GM21528 (cell line): ENCODE results near the gene INSC.

ENCODE experiments used
- ATAC-seq: cut with Tn5 transposase; IDR thresholded peaks from one replicate; pipeline ENCODE4 v1.9.1; 2021; ENCODE audit warnings: mild to moderate bottlenecking, moderate library complexity; ENCODE audit not compliant: unreplicated experiment, low FRiP score

INSC gene

DNA sequence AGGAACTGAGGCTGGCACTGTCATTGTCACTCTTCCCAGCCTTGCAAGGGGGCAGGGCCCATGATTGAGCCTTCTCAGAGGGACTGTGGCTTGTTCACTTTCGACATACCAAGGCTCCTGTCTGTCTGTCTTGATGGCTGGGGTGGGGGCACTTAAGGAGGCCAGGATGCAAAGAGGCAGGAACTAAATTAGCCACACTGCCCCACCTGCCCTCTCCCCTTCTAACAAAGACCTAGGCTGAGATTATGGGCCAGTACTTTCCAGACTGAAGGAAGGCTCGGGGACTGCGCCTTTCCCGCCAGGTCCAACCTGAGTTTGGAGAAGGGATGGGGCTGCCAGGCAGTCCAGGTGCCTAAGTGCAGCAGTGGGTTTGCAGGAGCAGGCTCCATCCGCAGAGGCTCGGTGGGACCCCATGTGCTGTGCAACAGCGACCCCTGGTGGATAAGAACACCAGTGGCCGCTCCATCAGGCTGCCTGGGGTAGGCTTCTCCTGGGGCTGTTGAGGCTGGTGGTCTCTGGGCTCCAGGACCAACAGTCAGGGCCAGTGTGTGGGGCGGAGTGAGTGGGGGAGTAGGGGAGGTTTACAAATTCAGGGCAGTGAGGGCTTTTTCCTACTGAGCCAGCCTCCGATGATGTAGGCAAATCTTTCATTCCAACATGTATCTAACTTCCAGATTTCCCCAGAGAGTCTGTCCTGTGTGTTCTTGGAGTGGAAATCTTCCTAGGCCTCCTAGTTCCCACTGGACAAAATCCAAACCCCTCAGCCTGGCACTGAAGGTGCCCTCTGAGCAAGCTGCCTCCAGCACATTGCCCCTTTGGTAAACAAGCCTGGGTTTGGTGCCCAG is 93.9 kb downstream of the INSC start:
- peak; percentile 89 for ATAC-seq

DNA sequence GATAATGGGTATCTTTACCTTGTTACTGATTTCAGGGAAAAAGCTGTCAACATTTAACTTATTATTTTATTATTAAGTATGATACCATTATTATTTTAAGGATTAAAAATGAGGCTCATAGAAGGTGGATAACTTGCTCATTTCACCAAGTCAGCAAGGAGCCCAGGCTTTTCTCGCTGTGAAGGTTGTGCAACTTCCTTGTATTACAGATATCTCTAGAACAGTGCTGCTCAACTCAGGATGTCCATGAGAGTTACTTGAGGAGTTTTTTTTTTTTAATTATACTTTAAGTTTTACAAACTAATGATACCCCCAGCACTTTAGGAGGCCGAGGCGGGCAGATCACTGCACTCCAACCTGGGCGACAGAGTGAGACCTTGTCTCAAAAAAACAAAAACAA is 98.2 kb downstream of the INSC start:
- ATAC-seq = no peak

DNA sequence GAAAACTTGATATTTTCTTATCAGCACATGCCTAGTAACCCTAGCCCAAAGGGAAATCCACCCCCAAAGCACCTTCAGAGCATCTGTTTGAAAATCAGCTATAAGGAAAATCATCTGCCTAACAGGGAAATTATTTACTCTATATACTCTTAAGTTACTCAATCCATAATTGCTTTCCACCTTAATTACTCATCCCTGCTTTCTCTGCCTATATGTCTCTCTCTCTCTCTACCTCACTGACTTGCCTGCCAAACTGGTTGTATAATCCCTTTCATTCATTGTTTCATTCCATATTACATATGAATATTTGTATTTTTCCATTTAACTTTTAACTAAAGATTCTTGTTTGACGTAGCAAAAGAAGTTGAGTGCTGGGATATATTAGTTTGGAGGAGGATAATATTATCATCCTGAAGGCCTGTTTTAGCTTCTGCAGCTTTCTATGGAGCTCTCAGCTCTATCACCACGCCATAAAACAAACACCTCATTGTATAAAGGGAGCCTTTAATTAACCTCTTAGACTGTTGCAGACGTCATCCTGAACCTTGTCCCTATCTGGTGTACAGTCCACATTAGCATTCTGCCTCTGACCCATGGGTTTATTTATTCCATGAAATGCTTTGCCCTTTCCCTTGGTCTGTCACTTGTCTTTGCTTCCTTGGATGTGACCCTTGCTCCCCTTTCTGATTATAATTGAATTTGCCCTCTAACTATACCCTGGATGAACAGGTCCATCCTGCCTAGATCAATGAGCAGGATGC is 98.9 kb downstream of the INSC start:
- ATAC-seq = no peak

DNA sequence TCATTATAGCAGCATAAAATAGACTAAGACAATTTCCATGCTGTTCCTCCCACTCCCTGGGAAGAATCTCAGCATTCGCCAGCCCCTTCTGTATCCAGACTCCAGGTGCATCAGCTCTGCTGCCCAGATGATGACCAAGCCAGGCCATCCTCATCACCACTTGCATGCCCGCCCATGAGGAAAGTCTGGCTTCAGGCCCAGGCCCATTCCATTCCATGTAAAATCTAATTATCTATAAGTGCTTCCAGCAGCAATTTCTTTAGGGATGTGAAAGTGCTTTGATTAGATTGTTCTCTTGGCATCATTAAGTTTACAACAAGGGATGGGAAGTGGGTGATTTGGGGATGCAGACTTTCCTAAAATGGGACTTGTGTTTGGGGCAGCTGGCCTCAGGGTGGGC is 100.3 kb downstream of the INSC start:
- ATAC-seq = no peak

DNA sequence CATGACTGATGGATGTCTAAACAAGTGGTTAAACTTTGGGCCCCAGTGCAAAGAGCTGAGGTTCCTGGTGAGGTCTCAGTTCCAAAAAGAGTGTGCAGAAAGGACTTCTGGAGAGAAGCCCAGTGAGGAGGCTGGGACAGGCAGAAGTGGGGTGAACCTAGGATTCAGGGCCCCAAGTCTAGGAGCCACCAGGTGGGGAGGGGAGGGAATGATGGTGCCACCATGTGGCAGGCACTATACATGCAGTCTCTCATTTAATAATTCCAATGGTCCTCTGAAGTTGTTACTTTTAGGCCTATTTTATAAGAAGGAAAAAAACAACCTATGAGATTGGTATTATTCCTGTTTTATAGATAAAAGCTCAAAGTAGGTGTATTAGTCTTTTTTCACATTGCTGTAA is 102.0 kb downstream of the INSC start:
- no peak for ATAC-seq

DNA sequence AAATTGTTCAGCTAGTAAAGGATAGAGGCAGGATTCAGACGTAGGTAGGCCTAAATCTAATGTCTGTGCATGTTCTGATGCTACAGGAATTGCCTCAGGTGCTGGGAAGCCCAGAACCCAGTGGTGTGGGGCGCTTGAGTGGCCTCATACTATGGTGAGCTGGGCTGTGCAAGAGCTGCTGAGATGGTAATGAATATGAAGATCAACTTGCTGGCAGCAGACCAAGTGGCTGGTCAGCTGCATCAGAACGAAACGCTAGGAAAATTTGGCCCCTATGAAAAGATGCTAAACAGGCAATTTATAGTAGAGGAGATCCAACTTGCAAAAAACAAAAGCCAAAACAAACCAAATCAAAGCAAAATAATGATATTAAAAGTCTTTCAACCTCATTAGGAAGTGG is 102.7 kb downstream of the INSC start:
- ATAC-seq = no peak

DNA sequence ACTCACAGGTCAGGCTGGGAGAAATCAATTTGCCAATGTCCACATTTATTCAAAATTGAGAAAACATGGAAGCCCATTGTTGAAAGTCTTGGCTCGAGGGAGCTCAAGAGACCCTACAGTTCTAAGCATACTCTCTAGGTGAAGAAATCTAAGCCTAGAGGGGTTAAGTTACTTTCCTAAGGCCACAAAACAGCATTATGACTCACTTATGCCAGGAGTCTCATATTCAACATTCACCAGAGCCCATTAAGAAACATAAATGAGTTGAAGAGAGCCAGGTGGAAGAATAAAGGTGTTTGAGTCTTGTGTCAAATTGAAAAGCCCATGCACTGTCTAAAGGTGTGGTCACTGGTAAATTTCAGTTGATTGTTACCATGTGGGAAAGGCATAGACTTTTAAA is 108.1 kb downstream of the INSC start:
- ATAC-seq = no peak

DNA sequence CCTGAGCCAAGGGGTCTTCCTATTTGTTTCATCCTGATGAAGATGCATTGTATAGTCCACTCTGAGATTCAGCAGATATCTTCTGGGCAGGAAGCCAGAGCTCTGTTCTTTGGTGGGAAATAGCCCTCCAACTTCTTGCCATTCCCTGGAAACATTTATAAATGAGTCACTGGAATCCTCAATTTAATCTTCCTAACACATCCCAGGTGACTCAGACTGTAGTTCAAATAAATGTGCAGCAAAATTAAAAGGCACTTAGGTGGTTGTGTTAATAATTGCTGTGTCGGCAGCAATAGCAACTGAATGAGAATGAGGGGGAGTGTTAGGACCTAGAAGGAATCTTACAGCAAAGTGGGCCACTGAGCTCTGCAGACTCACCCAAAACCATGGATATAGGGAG is 108.6 kb downstream of the INSC start:
- ATAC-seq = no peak

DNA sequence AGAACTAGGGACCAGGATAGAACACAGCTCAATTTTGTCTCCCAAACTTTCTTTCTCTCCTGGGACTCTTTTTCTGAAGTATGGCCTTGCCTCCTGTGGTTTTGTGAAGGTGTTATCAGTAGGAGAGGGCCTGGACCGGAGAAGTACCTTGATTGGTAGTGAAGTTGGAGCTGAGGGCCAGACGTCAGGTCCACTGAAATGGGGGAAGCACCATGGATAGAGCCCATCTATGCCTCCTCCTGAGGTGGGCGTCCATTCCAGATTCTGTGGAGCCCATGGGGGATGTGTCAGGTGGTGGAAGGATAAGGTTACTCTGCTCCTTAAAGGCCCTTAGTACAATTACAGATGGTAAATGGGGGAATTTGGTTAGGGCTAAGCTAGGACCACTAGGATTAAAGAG is 109.7 kb downstream of the INSC start:
- no peak for ATAC-seq

DNA sequence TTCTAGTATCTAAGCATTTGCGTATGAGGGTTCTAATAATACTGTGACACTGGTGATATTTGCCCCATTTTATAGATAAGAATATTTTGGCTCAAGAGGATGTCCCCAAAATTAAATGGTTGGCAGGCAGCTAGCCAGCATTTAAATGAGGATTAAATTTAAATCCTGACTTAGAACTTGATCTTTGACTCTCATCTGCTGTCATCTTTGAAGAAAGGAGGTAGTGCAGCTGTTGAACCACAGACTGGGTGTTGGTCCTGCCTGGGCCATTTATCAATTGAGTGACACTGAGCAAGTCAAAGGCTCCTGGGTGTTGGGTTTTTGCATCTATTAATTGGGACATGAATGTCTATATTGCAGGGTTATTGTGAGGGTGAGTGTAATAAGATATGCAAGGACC is 112.3 kb downstream of the INSC start:
- ATAC-seq = no peak

DNA sequence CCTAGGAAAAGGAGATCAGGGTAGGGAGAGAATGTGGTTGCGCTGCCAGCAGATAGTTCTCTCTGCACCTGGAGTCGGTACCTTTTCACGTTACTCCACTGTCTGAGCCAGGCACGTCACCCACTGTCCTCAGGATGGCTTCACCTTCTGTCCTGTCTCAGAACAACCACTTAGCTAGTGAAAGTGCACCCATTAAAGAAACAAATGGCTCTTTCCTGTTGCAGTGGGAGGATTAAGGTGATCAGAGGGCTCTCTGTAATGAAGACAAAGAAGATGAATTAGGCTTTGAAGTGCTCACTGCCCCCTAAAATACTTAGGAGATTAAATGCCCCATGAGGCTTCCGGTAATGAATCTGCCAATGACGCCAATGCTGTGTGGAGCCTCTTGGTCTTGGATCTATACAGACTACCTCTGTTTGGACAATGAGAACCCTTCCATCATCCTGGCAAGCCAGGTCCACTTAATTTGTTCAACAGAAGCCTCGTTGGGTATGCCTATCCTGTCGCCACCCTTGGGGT is 113.7 kb downstream of the INSC start:
- no peak for ATAC-seq

DNA sequence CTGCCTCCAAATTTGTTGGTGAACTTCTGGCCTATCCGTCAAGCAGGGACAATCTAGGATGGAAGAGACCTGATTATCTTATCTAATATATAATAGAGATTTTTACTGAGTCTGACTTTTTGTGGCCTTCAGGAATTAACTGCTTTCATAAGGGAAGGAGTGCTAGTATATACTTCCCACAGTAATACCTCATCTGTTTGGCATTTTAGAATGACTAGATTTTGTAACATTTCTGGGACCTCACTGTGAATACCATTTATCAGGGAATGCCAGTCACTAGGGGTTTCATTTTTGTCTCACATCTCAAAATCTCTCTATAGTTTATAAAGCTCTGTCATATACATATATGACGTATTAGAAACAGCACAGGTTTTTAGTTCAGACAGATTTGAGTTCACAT is 114.3 kb downstream of the INSC start:
- ATAC-seq = no peak

DNA sequence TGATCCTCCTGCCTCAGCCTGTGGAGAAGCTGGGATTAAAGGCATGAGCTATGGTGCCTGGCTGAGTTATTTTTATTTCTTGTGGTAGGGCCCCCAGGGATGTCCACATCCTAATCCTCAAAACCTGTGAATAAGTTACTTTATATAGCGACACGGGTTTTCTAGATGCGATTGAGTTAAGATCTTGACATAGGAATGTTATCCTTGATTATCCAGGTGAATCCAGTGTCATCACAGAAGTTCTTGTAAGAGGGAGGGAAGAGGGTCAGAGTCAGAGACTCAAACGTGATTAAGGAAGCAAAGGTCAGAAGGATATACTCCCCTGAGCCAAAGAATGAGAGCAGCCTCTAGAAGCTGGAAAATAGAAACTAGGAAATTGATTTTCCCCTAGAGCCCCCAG is 117.8 kb downstream of the INSC start:
- no peak for ATAC-seq

DNA sequence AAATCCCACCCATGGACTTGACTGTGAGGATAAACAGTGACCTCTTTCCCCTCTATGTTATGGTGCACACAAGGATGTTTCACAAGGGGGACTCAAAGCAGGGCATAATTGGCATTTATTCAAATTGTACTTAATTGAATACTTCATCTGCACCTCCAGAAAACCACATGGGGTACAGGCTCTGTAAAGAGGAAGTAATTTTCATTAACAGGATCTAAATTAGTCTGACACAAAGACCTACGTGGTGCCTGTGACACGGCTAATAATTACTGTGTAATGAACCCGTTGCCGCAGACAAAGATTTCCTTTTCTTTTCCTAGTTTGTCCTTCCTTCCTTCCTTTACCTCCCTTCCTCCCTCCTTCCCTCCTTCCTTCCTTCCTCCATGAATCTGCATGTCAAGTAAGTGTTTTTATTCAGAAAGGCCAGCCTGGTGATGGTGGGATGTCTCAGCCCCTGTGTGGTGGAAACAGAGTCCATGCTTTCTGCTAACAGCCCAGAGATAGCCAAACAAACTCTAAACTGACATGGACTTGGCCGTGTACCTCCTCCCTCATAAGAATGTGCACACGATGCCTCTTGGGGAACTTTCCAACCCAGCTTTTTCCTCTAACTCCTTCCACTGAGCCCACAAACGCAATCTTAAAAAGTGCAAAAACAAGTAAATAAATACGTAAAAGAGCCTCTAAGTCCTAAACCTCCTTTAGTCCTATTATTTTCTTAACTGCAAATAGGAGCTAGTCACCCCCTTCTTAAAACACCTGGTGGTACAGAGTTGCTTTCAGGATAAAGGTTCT is 118.8 kb downstream of the INSC start:
- ATAC-seq = no peak

DNA sequence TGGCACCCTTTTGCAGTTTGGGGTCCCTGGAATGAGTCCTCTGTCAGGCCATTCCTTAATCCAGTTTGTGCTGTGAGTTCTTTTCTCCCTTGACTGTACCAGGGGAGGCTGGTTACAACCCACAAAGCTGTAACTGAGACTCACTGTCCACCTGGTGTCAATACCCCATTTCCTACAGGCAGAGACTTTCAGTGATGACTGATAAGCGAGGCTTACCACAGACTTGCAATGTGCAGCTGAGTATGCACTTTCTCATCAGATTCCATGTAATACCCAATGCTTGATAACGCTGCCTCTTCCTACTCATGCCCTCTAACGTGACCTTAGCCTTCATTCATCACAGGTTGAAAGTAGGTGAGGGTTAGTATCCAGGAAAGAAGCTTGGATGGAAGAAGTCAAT is 120.1 kb downstream of the INSC start:
- ATAC-seq = no peak

DNA sequence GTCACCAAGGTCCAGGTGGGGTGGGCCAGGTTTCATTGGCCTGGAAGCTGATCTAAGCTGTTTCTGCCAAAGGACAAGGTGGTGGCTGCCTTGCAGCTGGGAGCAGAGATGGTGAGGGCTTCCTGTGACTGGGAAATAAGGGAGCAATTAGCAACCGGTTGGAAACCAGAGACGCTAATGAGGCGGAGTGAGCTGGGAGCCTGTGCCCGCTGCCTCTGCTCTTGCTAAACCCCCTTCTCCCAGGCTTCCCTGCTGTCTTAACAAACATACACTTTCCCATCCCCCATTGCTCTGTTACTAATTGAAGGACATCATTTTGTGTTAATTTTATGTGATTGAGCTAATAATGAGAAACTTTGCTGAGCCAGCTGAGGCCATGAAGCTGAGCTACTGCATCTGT is 121.8 kb downstream of the INSC start:
- no peak for ATAC-seq

DNA sequence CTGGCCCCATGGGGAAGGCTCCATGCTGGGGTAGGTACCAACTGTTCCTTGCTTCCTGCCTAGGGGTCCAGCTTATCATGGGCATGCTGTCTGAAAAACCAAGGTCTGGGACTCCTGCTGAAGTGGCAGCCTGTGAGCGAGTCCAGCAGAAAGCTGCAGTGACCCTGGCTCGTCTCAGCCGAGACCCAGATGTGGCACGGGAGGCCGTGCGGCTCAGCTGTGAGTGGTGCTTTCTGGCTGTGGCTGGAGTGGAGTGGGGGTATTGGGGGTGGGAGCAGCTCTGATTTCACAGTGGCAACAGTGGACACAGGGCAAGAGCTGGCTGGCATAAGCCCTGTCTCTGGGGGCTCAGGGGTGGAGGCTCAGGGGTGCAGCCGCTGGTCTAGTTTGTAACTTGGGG is 124.1 kb downstream of the INSC start:
- no peak for ATAC-seq

DNA sequence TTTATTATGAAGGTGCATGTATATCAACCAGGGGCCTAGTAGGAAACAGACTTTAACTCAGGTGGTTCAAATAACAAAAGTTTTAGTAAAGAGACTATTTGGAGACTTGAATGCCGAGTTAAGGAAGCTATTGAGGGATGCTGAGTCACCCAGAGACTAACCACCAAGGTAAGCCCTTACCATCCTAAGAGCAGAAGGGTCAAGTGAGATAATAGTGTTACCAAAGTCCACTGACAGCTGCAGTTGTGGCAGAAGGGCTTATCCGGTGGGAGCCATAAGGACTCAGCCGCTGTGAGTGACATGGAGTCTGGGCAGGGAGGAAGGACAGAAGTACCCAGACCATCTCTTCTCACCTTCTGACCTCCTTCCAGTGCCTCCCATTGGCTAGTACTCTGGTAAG is 134.0 kb downstream of the INSC start:
- ATAC-seq = no peak

DNA sequence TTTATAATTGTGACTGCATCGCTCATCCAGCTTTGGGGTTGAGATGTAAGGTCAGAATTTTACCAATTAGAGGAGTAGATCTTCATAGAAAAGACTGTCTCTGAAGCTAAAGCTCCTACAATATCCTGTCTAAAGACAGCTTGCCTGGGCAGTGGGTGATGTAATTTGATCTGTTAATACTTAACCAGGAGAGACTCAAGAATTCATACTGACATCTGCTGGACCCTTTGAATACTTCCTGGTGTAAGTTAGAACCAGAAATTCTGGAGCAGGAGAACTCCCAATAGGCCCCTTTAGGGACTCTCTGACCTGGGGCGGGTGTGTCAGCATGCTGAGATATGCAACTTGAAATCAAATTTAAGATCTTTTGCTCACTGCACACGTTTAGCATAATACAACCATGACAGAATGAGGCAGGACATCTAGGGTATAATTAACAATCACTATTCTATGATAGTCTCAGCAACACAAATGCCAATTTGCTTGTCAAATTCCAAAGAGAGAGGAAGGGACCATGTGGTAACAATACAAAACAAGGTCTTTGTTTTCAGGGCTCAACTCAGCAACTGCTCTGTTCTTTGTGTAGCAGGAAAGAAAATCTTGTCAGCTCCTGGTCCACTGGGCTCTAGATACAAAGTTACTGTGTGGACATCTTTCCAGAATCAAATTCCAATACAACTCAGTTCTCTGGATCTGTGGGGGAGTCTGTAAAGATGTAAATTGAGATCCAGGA is 143.9 kb downstream of the INSC start:
- no peak for ATAC-seq

DNA sequence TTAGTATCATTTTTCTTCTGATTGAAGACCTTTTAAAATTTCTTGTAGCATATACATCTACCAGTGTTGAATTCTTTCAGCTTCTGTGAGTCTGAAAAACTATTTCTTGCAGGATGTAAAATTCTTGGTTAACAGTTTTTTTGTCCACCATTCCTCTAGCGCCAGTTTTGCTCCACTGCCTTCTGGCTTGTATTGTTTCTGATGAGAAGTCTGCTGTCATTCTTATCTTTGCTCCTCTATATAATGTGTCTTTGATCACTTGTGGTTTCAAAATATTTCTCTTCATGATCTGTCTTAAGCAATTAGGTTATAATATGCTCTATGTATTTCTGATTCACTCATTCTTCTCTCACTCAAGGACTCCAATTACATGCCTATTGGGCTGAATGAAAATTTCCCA is 152.3 kb downstream of the INSC start:
- ATAC-seq = no peak
